ENCODE data around the gene KAT2B. TPM values are rescaled to one million over a fixed set of nuclear protein-coding genes. Genes with fewer than 3 reads are reported as not detected.
"Not testable (repeated sequence)": the region's sequence is repeated elsewhere in the genome, so short reads cannot be mapped to it uniquely, and the experiment has no call there.

The KAT2B gene
- total RNA-seq, 2 donors from 2014 or later = 2.2 to 4.1 TPM

- H3K4me1 ChIP-seq (ENCODE audit: control insufficient read depth, insufficient read depth, low read length) = no peaks in the 10 kb centered on the region
- TF ChIP-seq, protein P1, sequence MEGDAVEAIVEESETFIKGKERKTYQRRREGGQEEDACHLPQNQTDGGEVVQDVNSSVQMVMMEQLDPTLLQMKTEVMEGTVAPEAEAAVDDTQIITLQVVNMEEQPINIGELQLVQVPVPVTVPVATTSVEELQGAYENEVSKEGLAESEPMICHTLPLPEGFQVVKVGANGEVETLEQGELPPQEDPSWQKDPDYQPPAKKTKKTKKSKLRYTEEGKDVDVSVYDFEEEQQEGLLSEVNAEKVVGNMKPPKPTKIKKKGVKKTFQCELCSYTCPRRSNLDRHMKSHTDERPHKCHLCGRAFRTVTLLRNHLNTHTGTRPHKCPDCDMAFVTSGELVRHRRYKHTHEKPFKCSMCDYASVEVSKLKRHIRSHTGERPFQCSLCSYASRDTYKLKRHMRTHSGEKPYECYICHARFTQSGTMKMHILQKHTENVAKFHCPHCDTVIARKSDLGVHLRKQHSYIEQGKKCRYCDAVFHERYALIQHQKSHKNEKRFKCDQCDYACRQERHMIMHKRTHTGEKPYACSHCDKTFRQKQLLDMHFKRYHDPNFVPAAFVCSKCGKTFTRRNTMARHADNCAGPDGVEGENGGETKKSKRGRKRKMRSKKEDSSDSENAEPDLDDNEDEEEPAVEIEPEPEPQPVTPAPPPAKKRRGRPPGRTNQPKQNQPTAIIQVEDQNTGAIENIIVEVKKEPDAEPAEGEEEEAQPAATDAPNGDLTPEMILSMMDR (conservative IDR thresholded peaks at IDR 0.05) = no peak
- H3K36me3 ChIP-seq (ENCODE audit: control insufficient read depth, insufficient read depth, low read length) = no peaks in the 10 kb centered on the region
- no peaks in the 10 kb centered on the region for H3K9me3 Mint-ChIP-seq
- peaks cover 8% of the 10 kb centered on the region for H3K27me3 ChIP-seq (ENCODE audit: control insufficient read depth, insufficient read depth, low read length, poor library complexity, severe bottlenecking)
- H3K36me3 Mint-ChIP-seq (ENCODE audit: low read depth) = no peaks in the 10 kb centered on the region
- no peak overlapping the region for H3K27ac ChIP-seq (ENCODE audit: low read depth, low read length)
- H3K9me3 ChIP-seq (ENCODE audit: control insufficient read depth, low read length) = no peaks in the 10 kb centered on the region
- H3K4me1 Mint-ChIP-seq = peaks cover 21% of the 10 kb centered on the region
- no peak for DNase-seq
- no peak overlapping the region for H3K4me3 ChIP-seq (ENCODE audit: low read length)
- no peak overlapping the region for H3K4me3 Mint-ChIP-seq
- WGBS, 2 experiments (ENCODE audit: insufficient coverage in 1 of 2, insufficient read length in 1 of 2) = 87 to 89% methylated on average over 3 to 4 of the region's 4 CpGs
- H3K27me3 Mint-ChIP-seq (ENCODE audit: insufficient read depth) = peaks cover 13% of the 10 kb centered on the region
- no peak overlapping the region for H3K27ac Mint-ChIP-seq
- H3K9ac ChIP-seq (ENCODE audit: extremely low read depth, low read length, poor library complexity, severe bottlenecking) = no peak overlapping the region
These were observed 3.1 kb downstream of the KAT2B start for GRCh38 chr3:20043396-20043795.

GRCh38 chr3:20043825-20044224 is 3.6 kb downstream of the KAT2B start:
- H3K27ac ChIP-seq (ENCODE audit: low read depth, low read length) = no peak overlapping the region
- no peaks in the 10 kb centered on the region for H3K36me3 Mint-ChIP-seq (ENCODE audit: low read depth)
- H3K9ac ChIP-seq (ENCODE audit: extremely low read depth, low read length, poor library complexity, severe bottlenecking) = no peak overlapping the region
- no peak overlapping the region for H3K4me3 ChIP-seq (ENCODE audit: low read length)
- no peaks in the 10 kb centered on the region for H3K9me3 Mint-ChIP-seq
- peaks cover 19% of the 10 kb centered on the region for H3K4me1 Mint-ChIP-seq
- peaks cover 4% of the 10 kb centered on the region for H3K27me3 ChIP-seq (ENCODE audit: control insufficient read depth, insufficient read depth, low read length, poor library complexity, severe bottlenecking)
- H3K4me3 Mint-ChIP-seq = no peak overlapping the region
- TF ChIP-seq, protein P1 (conservative IDR thresholded peaks at IDR 0.05) = no peak
- no peak overlapping the region for H3K27ac Mint-ChIP-seq
- no peaks in the 10 kb centered on the region for H3K4me1 ChIP-seq (ENCODE audit: control insufficient read depth, insufficient read depth, low read length)
- 92 to 100% methylated on average over 3 to 4 of the region's 4 CpGs for WGBS, 2 experiments (ENCODE audit: insufficient coverage in 1 of 2, insufficient read length in 1 of 2)
- DNase-seq = no peak
- H3K27me3 Mint-ChIP-seq (ENCODE audit: insufficient read depth) = peaks cover 9% of the 10 kb centered on the region
- no peaks in the 10 kb centered on the region for H3K9me3 ChIP-seq (ENCODE audit: control insufficient read depth, low read length)
- no peaks in the 10 kb centered on the region for H3K36me3 ChIP-seq (ENCODE audit: control insufficient read depth, insufficient read depth, low read length)

GRCh38 chr3:20045141-20045540 is 4.9 kb downstream of the KAT2B start:
- peaks cover 17% of the 10 kb centered on the region for H3K4me1 Mint-ChIP-seq
- not testable (repeated sequence) for H3K27ac ChIP-seq (ENCODE audit: low read depth, low read length); H3K9me3 ChIP-seq (ENCODE audit: control insufficient read depth, low read length); H3K27me3 ChIP-seq (ENCODE audit: control insufficient read depth, insufficient read depth, low read length, poor library complexity, severe bottlenecking); H3K36me3 ChIP-seq (ENCODE audit: control insufficient read depth, insufficient read depth, low read length); H3K36me3 Mint-ChIP-seq (ENCODE audit: low read depth); H3K9me3 Mint-ChIP-seq; H3K4me3 Mint-ChIP-seq; H3K4me1 ChIP-seq (ENCODE audit: control insufficient read depth, insufficient read depth, low read length); H3K9ac ChIP-seq (ENCODE audit: extremely low read depth, low read length, poor library complexity, severe bottlenecking); H3K27me3 Mint-ChIP-seq (ENCODE audit: insufficient read depth); H3K27ac Mint-ChIP-seq; DNase-seq; H3K4me3 ChIP-seq (ENCODE audit: low read length)
- 95% methylated on average over 3 of the region's 3 CpGs; no CpG with 5 or more reads in 1 of the 2 experiments for WGBS, 2 experiments (ENCODE audit: insufficient coverage in 1 of 2, insufficient read length in 1 of 2)

- H3K9me3 Mint-ChIP-seq = no peaks in the 10 kb centered on the region
- no peaks in the 10 kb centered on the region for H3K9me3 ChIP-seq (ENCODE audit: control insufficient read depth, low read length)
- no peaks in the 10 kb centered on the region for H3K27me3 Mint-ChIP-seq (ENCODE audit: insufficient read depth)
- WGBS, 2 experiments (ENCODE audit: insufficient coverage in 1 of 2, insufficient read length in 1 of 2) = 97 to 100% methylated on average over 1 of the region's 1 CpG
- H3K27ac ChIP-seq (ENCODE audit: low read depth, low read length) = no peak overlapping the region
- no peak for DNase-seq
- H3K36me3 Mint-ChIP-seq (ENCODE audit: low read depth) = no peaks in the 10 kb centered on the region
- H3K36me3 ChIP-seq (ENCODE audit: control insufficient read depth, insufficient read depth, low read length) = no peaks in the 10 kb centered on the region
- H3K27ac Mint-ChIP-seq = no peak overlapping the region
- TF ChIP-seq, protein P1 (conservative IDR thresholded peaks at IDR 0.05) = no peak
- no peak overlapping the region for H3K4me3 Mint-ChIP-seq
- H3K9ac ChIP-seq (ENCODE audit: extremely low read depth, low read length, poor library complexity, severe bottlenecking) = no peak overlapping the region
- no peaks in the 10 kb centered on the region for H3K4me1 ChIP-seq (ENCODE audit: control insufficient read depth, insufficient read depth, low read length)
- peaks cover 26% of the 10 kb centered on the region for H3K4me1 Mint-ChIP-seq
- H3K27me3 ChIP-seq (ENCODE audit: control insufficient read depth, insufficient read depth, low read length, poor library complexity, severe bottlenecking) = no peaks in the 10 kb centered on the region
- no peak overlapping the region for H3K4me3 ChIP-seq (ENCODE audit: low read length)
These were observed 6.3 kb downstream of the KAT2B start for GRCh38 chr3:20046556-20046955.
